ENCODE results near the gene DRD2. TPM values are rescaled to one million over a fixed set of nuclear protein-coding genes. Genes with fewer than 3 reads are reported as not detected.
A peak's percentile ranks its signal among the peaks of the same experiment; 100 is the strongest.

The DRD2 gene
- total RNA-seq, 2 donors from 2014 or later, result not detected

- H3K36me3 Mint-ChIP-seq, result no peaks in the 10 kb centered on the region
These were observed 20.9 kb upstream of the DRD2 start for GRCh38 chr11:113496026-113496651.

GRCh38 chr11:113494021-113494420 is 18.8 kb upstream of the DRD2 start:
- ATAC-seq (no peak), DNase-seq (ENCODE audit: low spot score in 2 of 2) (no peak)
- Mint-ChIP-seq H3K9me3 (no peaks in the 10 kb centered on the region), H3K27ac (no peak overlapping the region), H3K36me3 (no peaks in the 10 kb centered on the region)

More at GRCh38 chr11:113496026-113496651, 20.9 kb upstream of the DRD2 start:
- ATAC-seq (no peak), DNase-seq (ENCODE audit: low spot score in 2 of 2) (no peak)
- no peak overlapping the region for H3K27ac Mint-ChIP-seq
- H3K9me3 Mint-ChIP-seq, result no peaks in the 10 kb centered on the region

- Mint-ChIP-seq H3K27ac (no peak overlapping the region), H3K9me3 (no peaks in the 10 kb centered on the region), H3K36me3 (no peaks in the 10 kb centered on the region)
- no peak for DNase-seq (ENCODE audit: low spot score in 2 of 2)
- ATAC-seq, result no peak
These were observed 18.0 kb upstream of the DRD2 start for GRCh38 chr11:113493206-113493605.

- Mint-ChIP-seq H3K9me3 (no peaks in the 10 kb centered on the region), H3K36me3 (no peaks in the 10 kb centered on the region), H3K27ac (no peak overlapping the region)
- no peak for DNase-seq (ENCODE audit: low spot score in 2 of 2)
- ATAC-seq, result no peak
These were observed 13.7 kb upstream of the DRD2 start for GRCh38 chr11:113488931-113489351.

DNA sequence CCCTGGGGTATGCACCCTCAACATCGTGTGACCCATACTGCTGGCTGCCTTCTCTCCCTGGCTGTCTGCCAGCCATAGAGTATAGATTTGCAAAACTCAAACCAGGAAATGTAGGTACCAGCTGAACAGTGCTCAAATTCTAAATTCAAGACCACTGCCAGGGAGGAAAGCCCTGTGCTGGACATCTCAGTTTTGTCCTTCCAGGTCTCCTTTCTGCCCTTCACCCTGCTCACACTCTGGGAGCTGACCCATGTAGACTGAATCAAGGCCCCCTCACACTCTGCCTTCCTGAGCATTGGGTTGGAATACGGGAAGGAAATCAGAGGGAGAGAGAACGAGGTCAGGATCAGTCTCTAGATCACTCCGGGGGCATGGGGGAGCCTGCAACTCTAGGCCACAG is 12.4 kb upstream of the DRD2 start:
- H3K36me3 Mint-ChIP-seq, result no peaks in the 10 kb centered on the region
- no peak for ATAC-seq
- H3K27ac Mint-ChIP-seq, result peak overlapping the region in 1 of 2 donors; percentile 24
- DNase-seq (ENCODE audit: low spot score in 2 of 2), result no peak
- no peaks in the 10 kb centered on the region for H3K9me3 Mint-ChIP-seq

DNA sequence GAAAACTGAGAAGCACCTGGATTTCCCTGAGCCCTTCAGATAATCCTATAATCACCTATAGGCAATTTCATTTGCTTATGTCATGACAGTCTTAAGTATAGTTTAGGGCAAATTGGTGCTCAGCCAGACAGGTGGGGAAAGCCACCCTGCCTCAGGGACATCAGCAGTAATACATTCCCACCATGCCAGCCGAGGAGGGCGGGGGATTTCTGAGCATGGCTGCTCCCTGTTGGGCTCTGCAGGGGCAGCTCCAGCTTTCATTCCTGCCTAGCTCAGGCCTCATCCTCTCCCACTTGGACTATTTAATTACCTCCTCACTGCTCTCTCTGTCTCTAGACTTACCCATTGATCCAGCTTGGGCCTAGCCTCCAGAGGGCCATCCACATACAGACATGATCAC is 9.0 kb upstream of the DRD2 start:
- ATAC-seq, result no peak
- no peak for DNase-seq (ENCODE audit: low spot score in 2 of 2)
- Mint-ChIP-seq H3K27ac (no peak overlapping the region), H3K9me3 (no peaks in the 10 kb centered on the region), H3K36me3 (no peaks in the 10 kb centered on the region)

DNA sequence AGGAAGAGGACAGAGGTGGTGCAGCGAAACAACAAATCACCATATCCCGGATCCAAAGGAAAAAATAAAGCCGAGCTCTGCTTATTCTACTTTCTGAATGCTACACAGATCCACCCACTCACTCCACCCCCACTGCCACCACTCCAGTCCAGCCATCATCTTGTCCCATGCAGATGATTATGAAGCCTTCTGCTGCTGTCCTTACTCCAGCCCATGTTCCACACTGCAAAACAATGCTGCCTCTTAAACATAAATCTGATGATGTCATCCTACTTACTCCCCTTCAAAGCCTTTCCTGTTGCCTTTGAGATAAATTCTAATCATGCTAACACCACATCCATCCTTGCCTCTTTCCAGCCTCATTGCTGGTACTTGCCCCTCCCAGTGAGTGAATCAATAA is 6.5 kb upstream of the DRD2 start:
- DNase-seq (ENCODE audit: low spot score in 2 of 2), result no peak
- ATAC-seq, result no peak
- Mint-ChIP-seq H3K36me3 (peaks cover 0 to 4% of the 10 kb centered on the region in 2 donors), H3K27ac (no peak overlapping the region), H3K9me3 (no peaks in the 10 kb centered on the region)

DNA sequence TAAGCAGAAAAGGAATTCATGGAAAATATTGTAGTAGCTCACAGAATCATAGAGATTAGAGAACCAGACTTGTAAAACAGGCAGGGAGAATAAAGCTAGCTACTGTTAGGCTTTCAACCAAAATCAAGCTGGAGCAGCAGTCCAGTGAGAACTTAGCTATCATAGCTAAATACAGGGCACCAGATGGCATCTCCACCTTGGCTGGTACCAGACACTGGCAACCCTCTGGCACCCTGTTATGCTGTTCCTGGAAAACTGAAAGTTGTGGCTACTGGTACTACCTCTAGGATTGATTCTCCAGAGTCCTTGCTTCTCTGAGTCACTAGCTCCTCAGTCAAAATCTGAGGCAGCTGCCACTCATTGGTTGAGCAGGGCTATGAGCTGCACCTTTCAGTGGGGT is 6.0 kb upstream of the DRD2 start:
- ATAC-seq (no peak), DNase-seq (ENCODE audit: low spot score in 2 of 2) (no peak)
- Mint-ChIP-seq H3K27ac (no peak overlapping the region), H3K9me3 (no peaks in the 10 kb centered on the region), H3K36me3 (peaks cover 0 to 5% of the 10 kb centered on the region in 2 donors)

- no peak for ATAC-seq
- Mint-ChIP-seq H3K9me3 (no peaks in the 10 kb centered on the region), H3K27ac (no peak overlapping the region), H3K36me3 (peaks cover 0 to 8% of the 10 kb centered on the region in 2 donors)
- DNase-seq (ENCODE audit: low spot score in 2 of 2), result no peak
These were observed 2.1 kb upstream of the DRD2 start for GRCh38 chr11:113477321-113477720.

- Mint-ChIP-seq H3K27ac (no peak overlapping the region), H3K9me3 (no peaks in the 10 kb centered on the region), H3K36me3 (peaks cover 0 to 8% of the 10 kb centered on the region in 2 donors)
- DNase-seq (ENCODE audit: low spot score in 2 of 2), result no peak
- no peak for ATAC-seq
These were observed 1.4 kb upstream of the DRD2 start for GRCh38 chr11:113476553-113476952.

DNA sequence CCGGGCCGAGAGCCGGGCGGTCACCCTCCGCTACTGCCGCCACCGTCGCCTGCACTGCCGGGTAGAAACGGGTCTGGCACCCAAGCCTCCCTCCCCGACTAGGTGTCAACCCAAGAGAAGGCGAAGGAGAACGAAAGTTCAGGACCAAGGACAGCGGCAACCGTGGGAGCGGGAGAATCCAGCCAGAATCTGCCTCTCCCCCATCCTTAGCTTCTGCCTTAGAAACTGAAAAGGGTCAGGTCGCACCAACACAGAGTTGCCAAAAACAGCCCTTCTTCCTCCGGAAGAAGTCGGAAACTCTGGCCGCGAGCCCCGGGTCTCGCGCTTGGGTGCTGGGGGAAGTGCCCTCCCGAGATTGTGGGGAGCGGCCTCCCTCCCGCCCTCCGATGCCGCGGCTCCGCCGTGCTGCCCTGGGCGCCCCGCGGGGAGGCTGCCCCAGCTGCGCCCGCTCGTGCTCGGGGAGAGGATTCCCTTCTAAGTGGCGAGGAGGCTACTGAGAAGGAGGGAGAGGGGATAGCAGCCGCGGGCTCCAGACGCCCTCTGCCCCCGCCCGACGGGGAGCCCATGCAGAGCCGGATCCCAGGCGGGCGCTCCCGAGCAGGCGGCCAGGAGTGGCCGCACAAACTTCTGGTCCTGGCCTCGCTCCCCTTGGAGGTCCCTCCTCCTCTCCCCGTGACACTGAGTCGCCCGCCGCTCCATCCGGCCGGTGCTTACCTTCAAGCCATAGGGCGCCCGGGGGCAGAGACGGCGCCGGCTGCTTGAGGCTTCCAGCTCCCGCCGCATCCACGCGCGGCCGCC is 637 bp downstream of the DRD2 start:
- Mint-ChIP-seq H3K36me3 (peaks cover 0 to 8% of the 10 kb centered on the region in 2 donors), H3K27ac (no peak overlapping the region), H3K9me3 (no peaks in the 10 kb centered on the region)
- peak; percentile 39 to 56 for ATAC-seq
- peak in 1 of 2 donors; percentile 66 for DNase-seq (ENCODE audit: low spot score in 2 of 2)

- DNase-seq (ENCODE audit: low spot score in 2 of 2) (no peak), ATAC-seq (no peak)
- no peak overlapping the region for H3K27ac Mint-ChIP-seq
- no peaks in the 10 kb centered on the region for H3K9me3 Mint-ChIP-seq
- peaks cover 0 to 8% of the 10 kb centered on the region in 2 donors for H3K36me3 Mint-ChIP-seq
These were observed 1.2 kb downstream of the DRD2 start for GRCh38 chr11:113473983-113474361.

DNA sequence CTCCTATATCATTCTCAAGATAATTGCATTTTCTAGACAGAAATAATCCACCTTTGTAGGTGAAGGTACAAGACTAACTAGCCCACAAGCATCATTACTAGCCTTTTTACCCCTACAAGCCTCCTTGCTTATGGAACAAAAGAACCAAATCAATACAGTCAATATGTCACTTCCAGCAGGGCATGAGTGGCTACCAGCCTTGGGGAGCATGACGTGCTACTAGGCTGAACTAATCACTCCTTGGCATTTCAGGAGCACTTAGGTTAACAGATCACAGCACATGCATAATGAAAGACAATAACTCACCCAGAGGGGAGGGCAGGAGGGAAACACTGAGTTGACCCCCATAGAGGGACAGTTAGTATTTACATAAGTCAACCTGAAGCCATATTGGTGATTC is 2.7 kb downstream of the DRD2 start:
- ATAC-seq (no peak), DNase-seq (ENCODE audit: low spot score in 2 of 2) (no peak)
- Mint-ChIP-seq H3K9me3 (no peaks in the 10 kb centered on the region), H3K27ac (no peak overlapping the region), H3K36me3 (peaks cover 0 to 8% of the 10 kb centered on the region in 2 donors)

GRCh38 chr11:113470233-113470632 is 5.0 kb downstream of the DRD2 start:
- H3K9me3 Mint-ChIP-seq, result no peaks in the 10 kb centered on the region
- DNase-seq (ENCODE audit: low spot score in 2 of 2) (no peak), ATAC-seq (no peak)
- no peaks in the 10 kb centered on the region for H3K36me3 Mint-ChIP-seq
- H3K27ac Mint-ChIP-seq, result no peak overlapping the region

DNA sequence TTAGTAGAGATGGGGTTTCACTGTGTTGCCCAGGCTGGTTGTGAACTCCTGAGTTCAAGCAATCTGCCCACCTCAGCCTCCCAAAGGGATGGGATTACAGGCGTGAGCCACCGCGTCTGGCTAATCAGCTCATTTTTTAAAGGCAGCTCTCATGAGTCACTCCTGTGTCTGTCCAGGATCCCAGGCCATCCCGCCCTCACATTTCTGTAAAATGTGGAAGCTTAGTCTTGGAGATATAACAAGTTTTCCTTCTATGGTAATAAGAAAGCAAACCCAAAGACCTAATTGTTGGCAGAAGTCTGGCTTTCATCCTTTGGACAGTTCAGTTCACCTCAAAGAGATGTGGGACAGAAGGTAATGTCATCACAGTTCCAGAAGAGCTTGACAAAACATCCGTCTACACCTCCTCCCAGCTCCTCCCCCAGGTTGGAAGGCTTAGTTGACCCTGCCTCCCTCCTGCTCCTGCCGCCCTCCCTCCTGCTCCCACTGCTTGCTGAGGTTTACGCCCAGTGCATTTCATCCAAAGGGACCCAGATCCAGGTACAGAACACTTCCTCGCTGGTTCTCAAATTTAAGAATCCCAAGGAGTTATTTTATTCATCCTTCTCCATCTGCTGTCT is 6.4 kb downstream of the DRD2 start:
- no peak for ATAC-seq
- DNase-seq (ENCODE audit: low spot score in 2 of 2), result no peak
- no peaks in the 10 kb centered on the region for H3K36me3 Mint-ChIP-seq
- no peak overlapping the region for H3K27ac Mint-ChIP-seq
- no peaks in the 10 kb centered on the region for H3K9me3 Mint-ChIP-seq

- no peaks in the 10 kb centered on the region for H3K36me3 Mint-ChIP-seq
- H3K27ac Mint-ChIP-seq, result no peak overlapping the region
- DNase-seq (ENCODE audit: low spot score in 2 of 2), result no peak
- ATAC-seq, result no peak
- H3K9me3 Mint-ChIP-seq, result no peaks in the 10 kb centered on the region
These were observed 7.7 kb downstream of the DRD2 start for GRCh38 chr11:113467545-113467944.

DNA sequence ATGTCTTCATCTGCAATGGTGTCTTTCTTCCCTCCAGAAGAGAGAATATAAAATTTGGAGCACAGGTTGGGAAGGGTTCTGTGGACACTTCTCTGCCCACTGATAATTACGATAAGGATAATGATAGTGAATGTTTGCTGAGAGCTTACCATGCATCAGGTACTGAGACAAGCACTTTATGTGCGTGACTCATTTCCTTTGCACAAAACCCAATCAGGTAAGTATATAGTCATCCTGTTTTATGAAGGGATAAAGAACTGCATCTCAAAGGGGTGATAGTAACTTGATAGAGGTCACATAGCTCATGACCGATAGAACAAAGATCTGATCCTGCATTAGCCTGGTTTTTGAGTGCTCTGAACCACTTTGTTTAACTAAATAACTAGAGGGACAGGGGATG is 9.4 kb downstream of the DRD2 start:
- Mint-ChIP-seq H3K36me3 (no peaks in the 10 kb centered on the region), H3K27ac (no peak overlapping the region), H3K9me3 (no peaks in the 10 kb centered on the region)
- DNase-seq (ENCODE audit: low spot score in 2 of 2) (no peak), ATAC-seq (no peak)

DNA sequence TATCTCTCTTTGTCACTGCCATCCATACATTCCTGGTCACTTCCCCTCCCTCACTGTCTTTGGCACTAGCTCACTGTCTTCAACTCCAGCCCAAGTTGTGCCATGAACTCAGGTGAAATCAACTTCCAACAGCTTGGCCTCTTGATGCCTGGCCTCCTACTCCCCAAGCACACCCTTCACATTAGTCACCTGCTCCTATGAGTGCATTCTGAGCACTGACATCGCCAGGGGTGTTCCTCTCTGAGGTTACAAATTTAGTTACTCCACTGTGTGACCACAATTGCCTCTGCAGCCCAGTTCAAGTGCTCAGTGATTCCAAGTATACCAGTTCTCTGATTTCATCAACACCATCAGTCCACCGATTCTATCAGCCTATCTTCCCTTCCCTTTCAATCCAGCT is 10.8 kb downstream of the DRD2 start:
- Mint-ChIP-seq H3K9me3 (no peaks in the 10 kb centered on the region), H3K27ac (no peak overlapping the region), H3K36me3 (no peaks in the 10 kb centered on the region)
- DNase-seq (ENCODE audit: low spot score in 2 of 2) (no peak), ATAC-seq (no peak)

All from activated naive CD4-positive, alpha-beta T cell treated with anti-CD3 and anti-CD28 coated beads, Interleukin-2, amount 50 U/mL, for 72 hours (primary cell).